ENCODE results near the gene TVP23A. TPM values are rescaled to one million over a fixed set of nuclear protein-coding genes. Genes with fewer than 3 reads are reported as not detected.

TVP23A gene
- total and polyA plus RNA-seq, 10 of the 15 experiments (the other 5 are each of a cell fraction or from before 2014, with no cell fraction given) = 1.1 to 6.4 (median 2.2) TPM

- TF ChIP-seq MLLT1 (IDR thresholded peaks at IDR 0.05) (peak; percentile 54), CBX3 (IDR thresholded peaks at IDR 0.05; ENCODE audit: borderline replicate concordance, low read depth) (no peak), TCF12 (IDR thresholded peaks at IDR 0.05; ENCODE audit: low read depth, low read length) (no peak; the same call in 1 of the 2 replicates), ZBED1 (IDR thresholded peaks at IDR 0.05; ENCODE audit: borderline replicate concordance) (no peak), POLR2AphosphoS2 (IDR thresholded peaks at IDR 0.05; ENCODE audit: low read depth, low read length) (no peak), GABPA (IDR thresholded peaks at IDR 0.05; ENCODE audit: low read depth) (no peak), BCL11A (IDR thresholded peaks at IDR 0.05; ENCODE audit: low read depth, low read length) (peak; percentile 49; the same call in 1 of the 2 replicates), RAD21 (IDR thresholded peaks at IDR 0.05; ENCODE audit: insufficient read depth, low read depth, low read length) (no peak), NR2F1 (conservative IDR thresholded peaks at IDR 0.05) (peak; percentile 35; the same call in 1 of the 2 replicates), TCF7 (IDR thresholded peaks at IDR 0.05; ENCODE audit: borderline replicate concordance) (no peak), IKZF2 (IDR thresholded peaks at IDR 0.05) (peak; percentile 98), MAX (IDR thresholded peaks at IDR 0.05; ENCODE audit: low read depth, low read length) (no peak), ZNF384 (IDR thresholded peaks at IDR 0.05; ENCODE audit: borderline replicate concordance, low read depth, low read length) (0 out of 2 replicates have a peak, but pooled peaks have one; percentile 11), ZNF592 (IDR thresholded peaks at IDR 0.05) (no peak), E2F4 (IDR thresholded peaks at IDR 0.05; ENCODE audit: low read depth, low read length) (no peak), IKZF1 (conservative IDR thresholded peaks at IDR 0.05) (peak; percentile 98), FOS (IDR thresholded peaks at IDR 0.05; ENCODE audit: borderline replicate concordance, extremely low read depth, insufficient read length) (no peak), NRF1 (conservative IDR thresholded peaks at IDR 0.05; ENCODE audit: low read depth, low read length) (no peak), ASH2L (IDR thresholded peaks at IDR 0.05; ENCODE audit: borderline replicate concordance, low read depth) (no peak), EGR1 (IDR thresholded peaks at IDR 0.05; ENCODE audit: borderline replicate concordance in 1 of 2, low read depth in 2 of 2, low read length in 2 of 2) (no peak), IRF4 (IDR thresholded peaks at IDR 0.05; ENCODE audit: low read depth, low read length) (peak; percentile 64; the same call in 1 of the 2 replicates), SUZ12 (IDR thresholded peaks at IDR 0.05; ENCODE audit: unreplicated experiment) (no peak)
- TF ChIP-seq, protein P1, sequence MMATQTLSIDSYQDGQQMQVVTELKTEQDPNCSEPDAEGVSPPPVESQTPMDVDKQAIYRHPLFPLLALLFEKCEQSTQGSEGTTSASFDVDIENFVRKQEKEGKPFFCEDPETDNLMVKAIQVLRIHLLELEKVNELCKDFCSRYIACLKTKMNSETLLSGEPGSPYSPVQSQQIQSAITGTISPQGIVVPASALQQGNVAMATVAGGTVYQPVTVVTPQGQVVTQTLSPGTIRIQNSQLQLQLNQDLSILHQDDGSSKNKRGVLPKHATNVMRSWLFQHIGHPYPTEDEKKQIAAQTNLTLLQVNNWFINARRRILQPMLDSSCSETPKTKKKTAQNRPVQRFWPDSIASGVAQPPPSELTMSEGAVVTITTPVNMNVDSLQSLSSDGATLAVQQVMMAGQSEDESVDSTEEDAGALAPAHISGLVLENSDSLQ (IDR thresholded peaks at IDR 0.05) = no peak
Measured at GRCh38 chr16:10752843-10753523, 65.6 kb downstream of the TVP23A start (continued).
